Tibial nerve (tissue), 4 donors: ENCODE data around the gene FAM50A. TPM values are rescaled to one million over a fixed set of nuclear protein-coding genes. Genes with fewer than 3 reads are reported as not detected.

Experiments
- DNase-seq, 2 donors: peaks; one replicate each; pipeline ENCODE4 v3.0.0-alpha.2; 2019; ENCODE audit warnings: low spot score in 2 of 2
- H3K27ac ChIP-seq, 4 donors: fragments of 200-600 bp; sonication (generic) in 3 of 4; one replicate each; pipeline ENCODE4 v1.5.1; 2017 to 2019; ENCODE audit warnings: mild to moderate bottlenecking in 1 of 4
- H3K27me3 ChIP-seq, 2 donors: fragments of 200-600 bp; sonication (generic) in 1 of 2; one replicate each; pipeline versions ENCODE4 v1.5.1 to v1.6.0; 2017 to 2019
- H3K36me3 ChIP-seq, 3 donors: fragments of 200-600 bp; sonication (generic); one replicate each; pipeline ENCODE4 v1.5.1; 2018 to 2019
- H3K4me1 ChIP-seq, 4 donors: fragments of 200-600 bp; sonication (generic) in 3 of 4; one replicate each; pipeline ENCODE4 v1.5.1; 2017 to 2019
- H3K4me3 ChIP-seq, 4 donors: fragments of 200-600 bp; sonication (generic) in 3 of 4; one replicate each; pipeline ENCODE4 v1.5.1; 2017 to 2019; ENCODE audit warnings: mild to moderate bottlenecking in 1 of 4, moderate library complexity in 1 of 4
- H3K9me3 ChIP-seq, 4 donors: fragments of 200-600 bp; sonication (generic) in 3 of 4; one replicate each; pipeline ENCODE4 v1.5.1; 2017 to 2019
- EP300 ChIP-seq, 2 donors: sonication (generic); formaldehyde crosslinking; IDR thresholded peaks; one replicate each; pipeline ENCODE4 v1.6.1; 2017; ENCODE audit warnings: antibody characterized with exemption in 2 of 2, mild to moderate bottlenecking in 1 of 2
- POLR2A ChIP-seq, 2 donors: fragments of 450-650 bp; IDR thresholded peaks; one replicate each; pipeline ENCODE4 v1.6.1; 2017; ENCODE audit warnings: antibody characterized with exemption in 2 of 2, mild to moderate bottlenecking in 2 of 2, moderate library complexity in 2 of 2
- WGBS, 2 donors: methylation state at CpG; one replicate each; pipeline ENCODE4 v1.1.5; 2018; 5-methylcytosine and 5-hydroxymethylcytosine counted together
- total RNA-seq, 4 donors: library from RNA; depleted of rRNA; stranded (reverse); fragments of >200 nt; gene quantifications; one replicate each; pipeline ENCODE4 v1.1.0, GENCODE V29; 2016
- TF ChIP-seq, protein P1 (sequence below), 5 experiments: fragments of 200-600 bp in 3 of 5; fragments of 450-650 bp in 2 of 5; sonication (generic) in 3 of 5; IDR thresholded peaks; one replicate each; pipeline ENCODE4 v1.5.1; 2016 to 2019; ENCODE audit warnings: antibody characterized with exemption in 5 of 5, mild to moderate bottlenecking in 3 of 5, moderate library complexity in 2 of 5

The FAM50A gene
- total RNA-seq, 4 donors from 2014 or later = 47.5 to 90.6 (median 63.0) TPM

DNA sequence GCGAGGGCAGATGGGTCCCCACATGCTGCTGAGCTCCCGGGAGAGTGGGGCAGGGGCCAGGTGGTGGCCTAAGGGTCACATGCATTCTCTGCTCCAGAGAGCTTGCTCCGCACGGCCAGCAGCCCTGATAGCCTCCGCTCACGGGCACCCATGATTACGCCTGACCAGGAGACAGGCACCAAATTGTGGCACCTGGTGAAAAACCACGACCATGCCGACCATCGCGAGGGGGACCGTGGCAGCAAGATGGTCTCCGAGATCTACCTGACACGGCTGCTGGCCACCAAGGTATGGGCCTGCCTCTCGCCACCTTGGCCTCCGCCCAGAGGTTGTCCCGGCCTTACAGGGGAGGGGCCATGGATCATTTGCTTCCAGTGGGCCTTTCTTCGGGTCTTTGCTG lies 25.9 kb downstream of the FAM50A start:
- WGBS, 2 donors = 89 to 97% methylated on average over 11 to 15 of the region's 18 CpGs
- peaks cover 0 to 80% (median 0%) of the 10 kb centered on the region in 3 donors for H3K36me3 ChIP-seq
- no peak overlapping the region for H3K27ac ChIP-seq
- H3K27me3 ChIP-seq = no peaks in the 10 kb centered on the region
- no peak for DNase-seq
- TF ChIP-seq EP300 (IDR thresholded peaks at IDR 0.05) (no peak), POLR2A (IDR thresholded peaks at IDR 0.05) (no peak)
- TF ChIP-seq, protein P1, sequence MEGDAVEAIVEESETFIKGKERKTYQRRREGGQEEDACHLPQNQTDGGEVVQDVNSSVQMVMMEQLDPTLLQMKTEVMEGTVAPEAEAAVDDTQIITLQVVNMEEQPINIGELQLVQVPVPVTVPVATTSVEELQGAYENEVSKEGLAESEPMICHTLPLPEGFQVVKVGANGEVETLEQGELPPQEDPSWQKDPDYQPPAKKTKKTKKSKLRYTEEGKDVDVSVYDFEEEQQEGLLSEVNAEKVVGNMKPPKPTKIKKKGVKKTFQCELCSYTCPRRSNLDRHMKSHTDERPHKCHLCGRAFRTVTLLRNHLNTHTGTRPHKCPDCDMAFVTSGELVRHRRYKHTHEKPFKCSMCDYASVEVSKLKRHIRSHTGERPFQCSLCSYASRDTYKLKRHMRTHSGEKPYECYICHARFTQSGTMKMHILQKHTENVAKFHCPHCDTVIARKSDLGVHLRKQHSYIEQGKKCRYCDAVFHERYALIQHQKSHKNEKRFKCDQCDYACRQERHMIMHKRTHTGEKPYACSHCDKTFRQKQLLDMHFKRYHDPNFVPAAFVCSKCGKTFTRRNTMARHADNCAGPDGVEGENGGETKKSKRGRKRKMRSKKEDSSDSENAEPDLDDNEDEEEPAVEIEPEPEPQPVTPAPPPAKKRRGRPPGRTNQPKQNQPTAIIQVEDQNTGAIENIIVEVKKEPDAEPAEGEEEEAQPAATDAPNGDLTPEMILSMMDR (IDR thresholded peaks at IDR 0.05) = no peak
- H3K4me3 ChIP-seq = no peak overlapping the region
- no peaks in the 10 kb centered on the region for H3K9me3 ChIP-seq
- H3K4me1 ChIP-seq = no peaks in the 10 kb centered on the region

- DNase-seq = no peak
- peaks cover 0 to 75% (median 0%) of the 10 kb centered on the region in 3 donors for H3K36me3 ChIP-seq
- no peaks in the 10 kb centered on the region for H3K9me3 ChIP-seq
- H3K4me1 ChIP-seq = no peaks in the 10 kb centered on the region
- WGBS, 2 donors = 93% methylated on average over 14 of the region's 14 CpGs; no CpG with 5 or more reads in 1 of the 2 donors
- H3K27me3 ChIP-seq = no peaks in the 10 kb centered on the region
- no peak overlapping the region for H3K27ac ChIP-seq
- H3K4me3 ChIP-seq = no peak overlapping the region
- TF ChIP-seq POLR2A (IDR thresholded peaks at IDR 0.05) = no peak
- TF ChIP-seq EP300 (IDR thresholded peaks at IDR 0.05) = no peak
- TF ChIP-seq, protein P1 (IDR thresholded peaks at IDR 0.05) = no peak
Observed at GRCh38 chrX:154470434-154470833, 26.5 kb downstream of the FAM50A start.

GRCh38 chrX:154470914-154471568 lies 27.1 kb downstream of the FAM50A start:
- no peak overlapping the region for H3K27ac ChIP-seq
- no peaks in the 10 kb centered on the region for H3K27me3 ChIP-seq
- no peak for DNase-seq
- 83 to 91% methylated on average over 11 to 23 of the region's 23 CpGs for WGBS, 2 donors
- no peak overlapping the region for H3K4me3 ChIP-seq
- H3K36me3 ChIP-seq = peaks cover 0 to 69% (median 0%) of the 10 kb centered on the region in 3 donors
- H3K9me3 ChIP-seq = no peaks in the 10 kb centered on the region
- no peaks in the 10 kb centered on the region for H3K4me1 ChIP-seq
- TF ChIP-seq EP300 (IDR thresholded peaks at IDR 0.05) (no peak), POLR2A (IDR thresholded peaks at IDR 0.05) (no peak)
- TF ChIP-seq, protein P1 (IDR thresholded peaks at IDR 0.05) = no peak

DNA sequence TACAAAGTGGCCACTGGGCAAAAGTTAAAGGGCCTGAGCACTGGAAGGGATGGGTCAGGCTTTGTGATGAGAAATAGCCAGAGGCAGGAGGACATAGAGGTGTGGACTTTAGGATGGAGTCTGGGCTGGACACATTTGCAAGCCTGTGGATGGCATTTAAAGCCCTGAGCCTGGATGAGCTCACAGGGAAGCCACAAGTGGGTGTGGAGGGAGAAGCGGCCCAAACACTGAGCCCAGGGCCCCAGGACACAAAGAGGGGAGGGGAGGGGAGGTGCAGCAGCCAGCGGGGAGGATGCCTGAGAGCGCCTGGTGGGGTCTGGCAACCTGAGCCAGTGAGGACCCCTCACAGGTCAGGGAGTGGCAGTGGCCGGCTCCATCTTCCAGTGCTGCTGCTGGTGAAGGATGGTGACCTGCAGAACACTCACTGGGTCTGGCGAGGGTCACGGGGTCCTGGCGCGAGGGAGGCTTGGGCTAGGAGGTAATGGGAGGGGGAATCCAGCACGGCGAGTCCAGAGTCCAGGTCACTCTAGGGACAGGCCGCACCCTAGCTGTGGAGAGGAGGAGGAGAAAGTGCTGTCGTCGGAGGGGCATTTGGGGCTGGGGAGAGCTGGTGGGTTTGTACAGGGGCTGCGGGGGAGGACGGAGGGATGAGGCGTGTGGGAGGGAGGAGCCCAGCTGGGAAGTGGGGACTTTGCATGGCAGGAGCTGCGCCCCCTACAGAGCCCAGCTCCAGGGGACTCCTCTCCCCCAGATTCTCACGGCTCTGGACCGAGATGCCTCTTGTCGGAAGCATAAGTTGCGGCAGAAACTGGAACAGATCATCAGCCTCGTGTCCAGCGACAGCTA lies 28.1 kb downstream of the FAM50A start:
- DNase-seq = no peak
- H3K27me3 ChIP-seq = no peaks in the 10 kb centered on the region
- TF ChIP-seq POLR2A (IDR thresholded peaks at IDR 0.05) = no peak
- no peak for TF ChIP-seq EP300 (IDR thresholded peaks at IDR 0.05)
- TF ChIP-seq, protein P1 (IDR thresholded peaks at IDR 0.05) = no peak
- no peaks in the 10 kb centered on the region for H3K4me1 ChIP-seq
- H3K27ac ChIP-seq = no peak overlapping the region
- H3K4me3 ChIP-seq = no peak overlapping the region
- 82 to 83% methylated on average over 15 to 23 of the region's 23 CpGs for WGBS, 2 donors
- H3K9me3 ChIP-seq = no peaks in the 10 kb centered on the region
- H3K36me3 ChIP-seq = peaks cover 0 to 58% (median 0%) of the 10 kb centered on the region in 3 donors
